ENCODE measurements around the gene AMPH.
A peak's percentile ranks its signal among the peaks of the same experiment; 100 is the strongest.

AMPH gene

GRCh38 chr7:38630720-38631673 is at the start of gene AMPH:
Gene AMPH (minus strand): TSS chr7:38631373. CDS start chr7:38631351, 22 bp downstream.
- no peak for DNase-seq

GRCh38 chr7:38679419-38679818 is 48.2 kb upstream of the AMPH start:
- DNase-seq = no peak

GRCh38 chr7:38678698-38679054 is 47.5 kb upstream of the AMPH start:
- no peak for DNase-seq

- no peak for DNase-seq
Measured at GRCh38 chr7:38677981-38678697, 47.0 kb upstream of the AMPH start.

GRCh38 chr7:38675494-38676106 is 44.4 kb upstream of the AMPH start:
- DNase-seq = no peak

- DNase-seq = no peak
Measured at GRCh38 chr7:38674513-38674912, 43.3 kb upstream of the AMPH start.

- DNase-seq = no peak
Measured at GRCh38 chr7:38673795-38674194, 42.6 kb upstream of the AMPH start.

- peak; percentile 55 for DNase-seq
Measured at GRCh38 chr7:38671911-38672905, 41.0 kb upstream of the AMPH start.

GRCh38 chr7:38669965-38670520 is 38.9 kb upstream of the AMPH start:
- no peak for DNase-seq

- DNase-seq = no peak
Measured at GRCh38 chr7:38664972-38665371, 33.8 kb upstream of the AMPH start.

GRCh38 chr7:38660427-38661099 is 29.4 kb upstream of the AMPH start:
- DNase-seq = peak; percentile 43

- DNase-seq = no peak
Measured at GRCh38 chr7:38659931-38660330, 28.8 kb upstream of the AMPH start.

- no peak for DNase-seq
Measured at GRCh38 chr7:38658921-38659320, 27.7 kb upstream of the AMPH start.

GRCh38 chr7:38656968-38657367 is 25.8 kb upstream of the AMPH start:
- no peak for DNase-seq

GRCh38 chr7:38655833-38656774 is 24.9 kb upstream of the AMPH start:
- DNase-seq = no peak

GRCh38 chr7:38637957-38638356 is 6.8 kb upstream of the AMPH start:
- DNase-seq = no peak

- DNase-seq = no peak
Measured at GRCh38 chr7:38632411-38632810, 1.2 kb upstream of the AMPH start.

GRCh38 chr7:38629651-38630510 is 1.3 kb downstream of the AMPH start:
- DNase-seq = no peak
